ENCODE data around the gene SRSF9.
A peak's percentile ranks its signal among the peaks of the same experiment; 100 is the strongest.

Gene SRSF9

GRCh38 chr12:120444676-120445075 lies 24.9 kb downstream of the SRSF9 start:
- 0 out of 2 replicates have a peak, but pooled peaks have one; percentile 41 for TF ChIP-seq CEBPB (IDR thresholded peaks at IDR 0.05)
- no peak for TF ChIP-seq REST (IDR thresholded peaks at IDR 0.05; ENCODE audit: low read depth)

GRCh38 chr12:120439646-120440247 lies 29.8 kb downstream of the SRSF9 start:
- TF ChIP-seq USF1 (IDR thresholded peaks at IDR 0.05) (no peak), RAD21 (IDR thresholded peaks at IDR 0.05; ENCODE audit: low read depth) (peak; percentile 39; the same call in 1 of the 2 replicates), CEBPB (IDR thresholded peaks at IDR 0.05) (peak; percentile 57; the same call in 1 of the 2 replicates)

GRCh38 chr12:120438495-120439198 lies 30.9 kb downstream of the SRSF9 start:
- TF ChIP-seq TEAD4 (IDR thresholded peaks at IDR 0.05) (no peak), REST (IDR thresholded peaks at IDR 0.05; ENCODE audit: low read depth) (no peak), USF1 (IDR thresholded peaks at IDR 0.05) (no peak), CREB1 (IDR thresholded peaks at IDR 0.05; ENCODE audit: low read depth) (no peak), NFIC (IDR thresholded peaks at IDR 0.05) (no peak), ZBTB7A (IDR thresholded peaks at IDR 0.05; ENCODE audit: low read depth) (no peak), MAX (IDR thresholded peaks at IDR 0.05) (no peak), CEBPB (IDR thresholded peaks at IDR 0.05) (no peak), FOXM1 (IDR thresholded peaks at IDR 0.05; ENCODE audit: borderline replicate concordance, low read depth) (no peak), RAD21 (IDR thresholded peaks at IDR 0.05; ENCODE audit: low read depth) (no peak)

GRCh38 chr12:120437735-120438494 lies 31.6 kb downstream of the SRSF9 start, which contains the start of gene COX6A1:
Gene COX6A1, plus strand, starts transcription at chr12:120438113. Its CDS starts 14 bp downstream, at chr12:120438127.
- TF ChIP-seq EP300 (IDR thresholded peaks at IDR 0.05; ENCODE audit: borderline replicate concordance) (peak; percentile 33; the same call in 1 of the 2 replicates), YY1 (IDR thresholded peaks at IDR 0.05; ENCODE audit: low read depth) (peak; percentile 97), EGR1 (IDR thresholded peaks at IDR 0.05) (0 out of 2 replicates have a peak, but pooled peaks have one; percentile 20), FOXM1 (IDR thresholded peaks at IDR 0.05; ENCODE audit: borderline replicate concordance, low read depth) (no peak), CEBPB (IDR thresholded peaks at IDR 0.05) (no peak), TCF12 (IDR thresholded peaks at IDR 0.05; ENCODE audit: low read depth) (peak; percentile 78; the same call in 1 of the 2 replicates), MAX (IDR thresholded peaks at IDR 0.05) (peak; percentile 42), TAF1 (IDR thresholded peaks at IDR 0.05; ENCODE audit: low read depth) (peak; percentile 95), NFIC (IDR thresholded peaks at IDR 0.05) (no peak)

- TF ChIP-seq CEBPB (IDR thresholded peaks at IDR 0.05) (no peak), USF1 (IDR thresholded peaks at IDR 0.05) (no peak), TCF12 (IDR thresholded peaks at IDR 0.05; ENCODE audit: low read depth) (no peak), FOXM1 (IDR thresholded peaks at IDR 0.05; ENCODE audit: borderline replicate concordance, low read depth) (no peak), TAF1 (IDR thresholded peaks at IDR 0.05; ENCODE audit: low read depth) (no peak), EGR1 (IDR thresholded peaks at IDR 0.05) (no peak), EP300 (IDR thresholded peaks at IDR 0.05; ENCODE audit: borderline replicate concordance) (no peak), REST (IDR thresholded peaks at IDR 0.05; ENCODE audit: low read depth) (no peak), NFIC (IDR thresholded peaks at IDR 0.05) (no peak), CREB1 (IDR thresholded peaks at IDR 0.05; ENCODE audit: low read depth) (no peak), MAX (IDR thresholded peaks at IDR 0.05) (no peak), RAD21 (IDR thresholded peaks at IDR 0.05; ENCODE audit: low read depth) (no peak), YY1 (IDR thresholded peaks at IDR 0.05; ENCODE audit: low read depth) (no peak), TEAD4 (IDR thresholded peaks at IDR 0.05) (no peak), ZBTB7A (IDR thresholded peaks at IDR 0.05; ENCODE audit: low read depth) (no peak)
Measured at GRCh38 chr12:120432772-120433525, 36.6 kb downstream of the SRSF9 start.
